Chondrocyte (in vitro differentiated cells): ENCODE data around the gene DYNLT5. TPM values are rescaled to one million over a fixed set of nuclear protein-coding genes. Genes with fewer than 3 reads are reported as not detected.
"Not testable (repeated sequence)": the region's sequence is repeated elsewhere in the genome, so short reads cannot be mapped to it uniquely, and the experiment has no call there.

Experiments
- DNase-seq: peaks from one replicate; pipeline ENCODE4 v3.0.0; 2021; ENCODE audit warnings: mixed read lengths, low spot score
- H3K27ac Mint-ChIP-seq: one replicate; pipeline ENCODE4 v1.8.0; 2021; ENCODE audit warnings: mild to moderate bottlenecking, moderate library complexity, mixed read lengths; ENCODE audit not compliant: unreplicated experiment
- H3K27me3 Mint-ChIP-seq: 2 replicates; pipeline ENCODE4 v1.8.0; 2021; ENCODE audit warnings: low read depth, mixed read lengths
- H3K36me3 Mint-ChIP-seq: 2 replicates; pipeline ENCODE4 v1.8.0; 2021; ENCODE audit warnings: low read depth, mixed read lengths
- H3K4me1 Mint-ChIP-seq: 2 replicates; pipeline ENCODE4 v1.8.0; 2021; ENCODE audit warnings: low read depth, mild to moderate bottlenecking, mixed read lengths
- H3K4me3 Mint-ChIP-seq: one replicate; pipeline ENCODE4 v1.8.0; 2021; ENCODE audit warnings: mild to moderate bottlenecking, moderate library complexity, mixed read lengths; ENCODE audit not compliant: unreplicated experiment
- H3K9me3 Mint-ChIP-seq: 2 replicates; pipeline ENCODE4 v1.8.0; 2021; ENCODE audit warnings: low read depth, mixed read lengths
- total RNA-seq: library from RNA; stranded (reverse); gene quantifications from 3 replicates; pipeline ENCODE4 v1.2.1, GENCODE V29; 2021
- TF ChIP-seq, protein P1 (sequence below): fragments of 200-600 bp; sonication (generic); IDR thresholded peaks from 2 replicates; pipeline ENCODE4 v1.5.0; 2021; ENCODE audit warnings: antibody characterized with exemption, mild to moderate bottlenecking, moderate library complexity

The DYNLT5 gene
- total RNA-seq, 1 donor from 2014 or later: not detected

DNA sequence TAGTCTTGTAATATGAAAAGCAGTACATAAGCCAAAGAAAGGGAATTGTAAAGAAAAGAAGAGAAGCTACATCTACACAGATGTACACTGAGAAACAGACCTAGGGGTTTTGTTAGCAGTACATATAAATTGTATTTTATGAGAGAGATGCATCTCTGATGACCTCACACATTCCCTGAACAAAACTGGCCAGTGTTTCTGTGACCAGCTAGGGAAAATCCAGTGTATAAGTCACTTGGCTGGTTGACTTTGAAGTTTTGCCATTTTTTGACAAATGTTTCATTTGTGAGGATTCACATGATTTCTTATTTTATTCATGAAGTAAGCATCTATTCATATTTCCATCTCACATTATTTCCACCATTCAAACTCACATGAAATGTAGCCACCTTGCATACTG, 28.3 kb upstream of the DYNLT5 start:
- TF ChIP-seq, protein P1, sequence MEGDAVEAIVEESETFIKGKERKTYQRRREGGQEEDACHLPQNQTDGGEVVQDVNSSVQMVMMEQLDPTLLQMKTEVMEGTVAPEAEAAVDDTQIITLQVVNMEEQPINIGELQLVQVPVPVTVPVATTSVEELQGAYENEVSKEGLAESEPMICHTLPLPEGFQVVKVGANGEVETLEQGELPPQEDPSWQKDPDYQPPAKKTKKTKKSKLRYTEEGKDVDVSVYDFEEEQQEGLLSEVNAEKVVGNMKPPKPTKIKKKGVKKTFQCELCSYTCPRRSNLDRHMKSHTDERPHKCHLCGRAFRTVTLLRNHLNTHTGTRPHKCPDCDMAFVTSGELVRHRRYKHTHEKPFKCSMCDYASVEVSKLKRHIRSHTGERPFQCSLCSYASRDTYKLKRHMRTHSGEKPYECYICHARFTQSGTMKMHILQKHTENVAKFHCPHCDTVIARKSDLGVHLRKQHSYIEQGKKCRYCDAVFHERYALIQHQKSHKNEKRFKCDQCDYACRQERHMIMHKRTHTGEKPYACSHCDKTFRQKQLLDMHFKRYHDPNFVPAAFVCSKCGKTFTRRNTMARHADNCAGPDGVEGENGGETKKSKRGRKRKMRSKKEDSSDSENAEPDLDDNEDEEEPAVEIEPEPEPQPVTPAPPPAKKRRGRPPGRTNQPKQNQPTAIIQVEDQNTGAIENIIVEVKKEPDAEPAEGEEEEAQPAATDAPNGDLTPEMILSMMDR: no peak
- peaks cover 41% of the 10 kb centered on the region for H3K4me1 Mint-ChIP-seq
- peaks cover 8% of the 10 kb centered on the region for H3K36me3 Mint-ChIP-seq
- H3K27ac Mint-ChIP-seq: peak overlapping the region; percentile 58
- H3K4me3 Mint-ChIP-seq: no peak overlapping the region
- no peaks in the 10 kb centered on the region for H3K27me3 Mint-ChIP-seq
- H3K9me3 Mint-ChIP-seq: peaks cover 6% of the 10 kb centered on the region
- no peak for DNase-seq

DNA sequence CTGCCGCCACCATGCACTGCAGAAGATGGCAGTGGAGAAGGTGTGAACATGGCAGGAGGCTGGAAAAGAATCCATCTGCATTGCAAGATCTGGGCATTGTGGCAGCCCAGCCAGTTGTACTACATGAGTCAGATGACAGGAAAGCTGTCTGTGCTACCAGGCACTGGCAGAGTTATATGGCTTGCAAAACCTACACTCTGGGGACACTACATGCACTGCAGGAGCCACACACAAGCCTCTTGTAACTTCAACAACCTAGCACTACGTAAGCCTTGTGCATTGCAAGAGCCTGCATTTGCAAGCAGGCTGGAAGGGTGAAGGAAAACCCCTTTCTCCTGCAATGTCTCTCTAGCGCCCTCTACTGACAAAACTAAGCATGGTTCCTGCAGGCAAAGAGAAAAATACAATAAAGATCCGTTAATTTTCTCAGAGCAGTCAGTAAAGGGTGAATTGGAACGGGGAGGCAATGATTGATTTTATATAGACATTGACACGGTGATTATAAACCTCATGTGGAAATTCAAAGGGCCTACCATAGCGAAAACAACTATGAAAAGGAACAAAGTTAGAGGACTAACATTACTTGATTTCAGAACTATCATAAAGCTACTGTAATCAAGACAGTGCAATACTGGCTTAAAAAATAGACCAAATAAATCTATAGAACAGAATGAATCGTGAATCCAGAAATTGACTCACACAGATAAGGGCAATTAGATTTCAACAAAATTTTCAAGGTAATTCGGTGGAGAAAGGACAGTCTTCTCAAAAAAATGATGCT, 26.2 kb upstream of the DYNLT5 start:
- no peaks in the 10 kb centered on the region for H3K27me3 Mint-ChIP-seq
- H3K9me3 Mint-ChIP-seq: peaks cover 6% of the 10 kb centered on the region
- H3K36me3 Mint-ChIP-seq: peaks cover 6% of the 10 kb centered on the region
- H3K4me1 Mint-ChIP-seq: peaks cover 41% of the 10 kb centered on the region
- no peak overlapping the region for H3K4me3 Mint-ChIP-seq
- DNase-seq: no peak
- TF ChIP-seq, protein P1: peak; percentile 100
- peak overlapping the region; percentile 62 for H3K27ac Mint-ChIP-seq

DNA sequence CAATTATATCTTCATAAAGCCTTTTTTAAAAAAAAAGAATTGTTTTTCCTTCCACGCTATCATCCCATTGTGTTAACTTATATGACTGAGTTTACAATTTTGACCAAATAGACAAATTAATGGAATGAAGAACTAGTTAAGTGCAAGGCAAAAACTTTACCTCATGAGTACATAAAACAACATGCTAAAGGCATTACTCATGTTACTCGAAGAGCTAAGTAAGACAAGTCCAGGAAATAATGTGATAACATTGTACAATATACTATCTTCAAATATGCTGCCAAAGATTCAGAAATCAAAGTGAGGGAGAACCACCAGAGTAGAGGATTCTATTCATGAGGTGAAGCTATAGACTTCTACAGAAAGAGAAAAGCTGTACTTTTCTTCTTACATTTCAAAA, 24.2 kb upstream of the DYNLT5 start:
- peaks cover 6% of the 10 kb centered on the region for H3K9me3 Mint-ChIP-seq
- H3K27ac Mint-ChIP-seq: peak overlapping the region; percentile 6
- H3K36me3 Mint-ChIP-seq: peaks cover 2% of the 10 kb centered on the region
- DNase-seq: no peak
- H3K4me1 Mint-ChIP-seq: peaks cover 41% of the 10 kb centered on the region
- no peak overlapping the region for H3K4me3 Mint-ChIP-seq
- no peaks in the 10 kb centered on the region for H3K27me3 Mint-ChIP-seq
- TF ChIP-seq, protein P1: no peak

DNA sequence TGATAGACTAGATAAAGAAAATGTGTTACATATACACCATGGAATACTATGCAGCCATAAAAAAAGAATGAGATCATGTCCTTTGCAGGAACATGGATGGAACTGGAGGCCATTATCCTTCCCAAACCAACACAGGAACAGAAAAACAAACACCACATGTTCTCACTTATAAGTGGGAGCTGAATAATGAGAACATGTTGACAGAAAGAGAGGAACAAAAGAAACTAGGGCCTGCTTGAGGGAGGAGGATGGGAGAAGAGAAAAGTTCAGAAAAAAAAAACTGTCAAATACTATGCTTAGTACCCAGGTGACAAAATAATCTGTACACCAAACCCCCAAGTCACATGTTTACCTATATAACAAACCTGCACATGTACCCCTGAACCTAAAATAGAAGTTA, 23.5 kb upstream of the DYNLT5 start:
- not testable (repeated sequence) for H3K9me3 Mint-ChIP-seq, H3K27ac Mint-ChIP-seq, H3K4me3 Mint-ChIP-seq, H3K27me3 Mint-ChIP-seq, DNase-seq, H3K36me3 Mint-ChIP-seq
- H3K4me1 Mint-ChIP-seq: peaks cover 39% of the 10 kb centered on the region

DNA sequence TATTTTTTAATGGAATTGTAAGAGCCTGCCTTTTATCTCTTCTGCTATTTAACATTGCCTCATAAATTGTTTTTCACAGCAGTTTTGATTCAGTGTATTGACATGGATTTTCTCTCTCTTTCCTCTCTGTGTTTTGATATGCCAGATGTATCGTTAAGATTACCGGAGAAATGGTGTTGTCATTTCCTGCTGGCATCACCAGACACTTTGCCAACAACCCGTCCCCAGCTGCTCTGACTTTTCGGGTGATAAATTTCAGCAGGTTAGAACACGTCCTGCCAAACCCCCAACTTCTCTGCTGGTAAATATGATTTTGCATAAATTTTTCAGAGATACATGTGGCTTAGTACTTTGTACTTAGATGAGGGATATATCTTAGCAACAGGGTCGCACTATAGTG, 23.1 kb upstream of the DYNLT5 start:
- no peak overlapping the region for H3K27ac Mint-ChIP-seq
- H3K4me3 Mint-ChIP-seq: no peak overlapping the region
- no peak for DNase-seq
- no peaks in the 10 kb centered on the region for H3K27me3 Mint-ChIP-seq
- peaks cover 6% of the 10 kb centered on the region for H3K9me3 Mint-ChIP-seq
- TF ChIP-seq, protein P1: no peak
- H3K36me3 Mint-ChIP-seq: peaks cover 2% of the 10 kb centered on the region
- H3K4me1 Mint-ChIP-seq: peaks cover 35% of the 10 kb centered on the region

DNA sequence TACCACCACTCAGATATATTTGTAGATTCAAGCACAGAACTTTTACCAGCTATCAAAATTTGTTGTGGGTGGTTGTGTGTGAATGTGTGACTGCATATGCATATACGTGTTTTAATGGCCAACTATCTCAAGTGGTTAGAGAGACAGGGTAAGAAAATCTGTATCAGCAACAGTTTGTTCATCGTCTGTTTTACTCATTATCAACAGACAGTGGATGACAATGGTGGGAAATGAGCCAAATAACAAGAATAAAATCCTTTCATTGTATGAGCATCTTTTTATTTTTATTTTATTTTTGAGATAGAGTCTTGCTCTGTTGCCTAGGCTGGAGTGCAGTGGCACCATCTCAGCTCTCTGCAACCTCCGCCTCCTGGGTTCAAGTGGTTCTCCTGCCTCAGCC, 22.7 kb upstream of the DYNLT5 start:
- no peak overlapping the region for H3K27ac Mint-ChIP-seq
- no peak overlapping the region for H3K4me3 Mint-ChIP-seq
- DNase-seq: no peak
- peaks cover 6% of the 10 kb centered on the region for H3K9me3 Mint-ChIP-seq
- H3K36me3 Mint-ChIP-seq: peaks cover 2% of the 10 kb centered on the region
- TF ChIP-seq, protein P1: no peak
- H3K27me3 Mint-ChIP-seq: no peaks in the 10 kb centered on the region
- H3K4me1 Mint-ChIP-seq: peaks cover 31% of the 10 kb centered on the region
